ENCODE measurements around the gene SLC38A3. TPM values are rescaled to one million over a fixed set of nuclear protein-coding genes. Genes with fewer than 3 reads are reported as not detected.

Gene SLC38A3
- total and polyA plus RNA-seq, 9 of the 15 experiments (the other 6 are each of a cell fraction or from before 2014, with no cell fraction given) = 0.09 to 0.38 (median 0.16) TPM; not detected in 6

GRCh38 chr3:50258029-50258680, 53.1 kb downstream of the SLC38A3 start (continued):
- TF ChIP-seq, protein P1, sequence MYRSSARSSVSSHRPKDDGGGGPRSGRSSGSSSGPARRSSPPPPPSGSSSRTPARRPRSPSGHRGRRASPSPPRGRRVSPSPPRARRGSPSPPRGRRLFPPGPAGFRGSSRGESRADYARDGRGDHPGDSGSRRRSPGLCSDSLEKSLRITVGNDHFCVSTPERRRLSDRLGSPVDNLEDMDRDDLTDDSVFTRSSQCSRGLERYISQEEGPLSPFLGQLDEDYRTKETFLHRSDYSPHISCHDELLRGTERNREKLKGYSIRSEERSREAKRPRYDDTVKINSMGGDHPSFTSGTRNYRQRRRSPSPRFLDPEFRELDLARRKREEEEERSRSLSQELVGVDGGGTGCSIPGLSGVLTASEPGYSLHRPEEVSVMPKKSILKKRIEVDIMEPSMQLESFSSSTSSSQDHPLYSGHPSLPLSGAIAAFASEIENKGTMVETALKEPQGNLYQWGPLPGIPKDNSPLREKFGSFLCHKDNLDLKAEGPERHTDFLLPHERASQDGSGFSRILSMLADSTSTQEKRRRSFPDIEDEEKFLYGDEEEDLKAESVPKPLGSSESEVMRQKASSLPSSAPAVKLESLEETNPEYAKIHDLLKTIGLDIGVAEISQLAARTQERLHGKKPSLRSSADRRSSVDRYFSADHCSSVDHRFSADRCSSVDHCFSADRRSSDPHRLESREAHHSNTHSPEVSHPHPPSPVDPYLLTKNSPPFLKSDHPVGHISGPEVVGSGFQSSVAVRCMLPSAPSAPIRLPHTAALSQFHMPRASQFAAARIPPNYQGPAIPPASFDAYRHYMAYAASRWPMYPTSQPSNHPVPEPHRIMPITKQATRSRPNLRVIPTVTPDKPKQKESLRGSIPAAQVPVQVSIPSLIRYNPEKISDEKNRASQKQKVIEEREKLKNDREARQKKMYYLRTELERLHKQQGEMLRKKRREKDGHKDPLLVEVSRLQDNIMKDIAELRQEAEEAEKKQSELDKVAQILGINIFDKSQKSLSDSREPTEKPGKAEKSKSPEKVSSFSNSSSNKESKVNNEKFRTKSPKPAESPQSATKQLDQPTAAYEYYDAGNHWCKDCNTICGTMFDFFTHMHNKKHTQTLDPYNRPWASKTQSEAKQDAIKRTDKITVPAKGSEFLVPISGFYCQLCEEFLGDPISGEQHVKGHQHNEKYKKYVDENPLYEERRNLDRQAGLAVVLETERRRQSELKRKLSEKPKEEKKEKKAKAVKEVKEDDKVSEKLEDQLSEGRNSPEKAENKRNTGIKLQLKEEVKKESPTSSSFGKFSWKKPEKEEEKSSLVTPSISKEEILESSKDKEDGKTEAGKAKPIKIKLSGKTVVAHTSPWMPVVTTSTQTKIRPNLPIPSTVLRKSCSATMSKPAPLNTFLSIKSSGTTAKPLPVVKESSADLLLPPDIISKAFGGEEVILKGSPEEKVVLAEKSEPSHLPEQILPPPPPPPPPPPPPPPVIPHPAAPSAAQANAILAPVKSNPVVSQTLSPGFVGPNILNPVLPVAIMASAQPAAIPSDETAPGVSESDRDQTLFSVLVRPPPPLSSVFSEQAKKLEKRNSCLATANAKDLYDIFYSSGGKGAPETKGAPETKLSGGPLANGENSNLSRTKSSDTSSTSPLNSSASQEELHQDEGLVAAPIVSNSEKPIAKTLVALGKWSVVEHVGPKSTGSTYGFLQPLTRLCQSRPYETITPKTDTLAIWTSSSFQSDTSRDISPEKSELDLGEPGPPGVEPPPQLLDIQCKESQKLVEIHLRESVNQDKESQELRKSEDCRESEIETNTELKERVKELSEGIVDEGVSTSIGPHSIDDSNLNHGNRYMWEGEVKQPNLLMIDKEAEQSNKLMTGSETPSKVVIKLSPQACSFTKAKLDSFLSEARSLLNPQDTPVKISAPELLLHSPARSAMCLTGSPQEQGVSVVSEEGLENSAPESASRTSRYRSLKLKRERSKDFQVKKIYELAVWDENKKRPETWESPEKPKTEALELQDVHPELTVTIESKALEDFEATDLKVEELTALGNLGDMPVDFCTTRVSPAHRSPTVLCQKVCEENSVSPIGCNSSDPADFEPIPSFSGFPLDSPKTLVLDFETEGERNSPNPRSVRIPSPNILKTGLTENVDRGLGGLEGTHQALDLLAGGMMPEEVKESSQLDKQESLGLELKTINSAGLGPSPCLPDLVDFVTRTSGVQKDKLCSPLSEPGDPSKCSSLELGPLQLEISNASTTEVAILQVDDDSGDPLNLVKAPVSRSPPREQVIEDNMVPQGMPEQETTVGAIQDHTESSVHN (IDR thresholded peaks at IDR 0.05; ENCODE audit: borderline replicate concordance in 1 of 2, low read depth in 1 of 2) = no peak

Data from K562 (cell line).